Neural crest cell (in vitro differentiated cells): ENCODE measurements around the gene TMEM182. TPM values are rescaled to one million over a fixed set of nuclear protein-coding genes. Genes with fewer than 3 reads are reported as not detected.

Experiments
- DNase-seq: peaks from one replicate; pipeline ENCODE4 v3.0.0; 2021; ENCODE audit warnings: low read depth, mixed read lengths, low spot score
- H3K27ac Mint-ChIP-seq: one replicate; pipeline ENCODE4 v1.8.0; 2021; ENCODE audit warnings: mild to moderate bottlenecking, mixed read lengths; ENCODE audit not compliant: unreplicated experiment
- H3K27me3 Mint-ChIP-seq: 2 replicates; pipeline ENCODE4 v1.8.0; 2021; ENCODE audit warnings: low read depth, mild to moderate bottlenecking, mixed read lengths
- H3K36me3 Mint-ChIP-seq: 2 replicates; pipeline ENCODE4 v1.8.0; 2021; ENCODE audit warnings: low read depth, mild to moderate bottlenecking, mixed read lengths
- H3K4me1 Mint-ChIP-seq: 2 replicates; pipeline ENCODE4 v1.8.0; 2021; ENCODE audit warnings: mixed read lengths
- H3K4me3 Mint-ChIP-seq: one replicate; pipeline ENCODE4 v1.8.0; 2021; ENCODE audit warnings: mild to moderate bottlenecking, mixed read lengths
- H3K9me3 Mint-ChIP-seq: 2 replicates; pipeline ENCODE4 v1.8.0; 2021; ENCODE audit warnings: mixed read lengths
- total RNA-seq: library from RNA; stranded (reverse); gene quantifications from 2 replicates; pipeline ENCODE4 v1.2.1, GENCODE V29; 2021
- TF ChIP-seq, protein P1 (sequence below): fragments of 200-600 bp; sonication (generic); conservative IDR thresholded peaks from 2 replicates; pipeline ENCODE4 v1.5.0; 2021; ENCODE audit warnings: antibody characterized with exemption, mild to moderate bottlenecking

TMEM182 gene
- total RNA-seq, 1 donor from 2014 or later, result 5.9 TPM

DNA sequence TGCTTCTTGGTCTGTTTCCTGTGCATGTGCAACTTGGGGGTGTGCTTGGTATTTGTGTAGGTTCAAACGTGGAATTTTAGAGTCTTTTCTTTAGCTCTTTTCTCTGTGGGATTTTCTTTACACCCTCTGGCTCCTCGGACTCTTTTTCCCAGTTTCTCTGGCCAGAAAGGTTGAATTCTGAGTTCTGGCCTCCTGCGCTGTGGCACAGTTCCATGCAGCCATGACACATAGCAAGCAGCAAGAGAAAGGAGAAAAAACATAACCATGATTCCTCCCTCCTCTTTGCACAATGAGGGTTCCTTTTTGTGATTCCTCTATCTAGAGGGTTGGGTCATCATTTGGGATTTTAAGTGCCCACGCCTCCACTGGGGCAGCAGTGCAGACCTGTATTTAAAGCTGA, 33.8 kb downstream of the TMEM182 start:
- H3K9me3 Mint-ChIP-seq, result peaks cover 13% of the 10 kb centered on the region
- peaks cover 26% of the 10 kb centered on the region for H3K36me3 Mint-ChIP-seq
- H3K27ac Mint-ChIP-seq, result no peak overlapping the region
- no peaks in the 10 kb centered on the region for H3K27me3 Mint-ChIP-seq
- no peak overlapping the region for H3K4me3 Mint-ChIP-seq
- peaks cover 4% of the 10 kb centered on the region for H3K4me1 Mint-ChIP-seq
- no peak for DNase-seq
- TF ChIP-seq, protein P1, sequence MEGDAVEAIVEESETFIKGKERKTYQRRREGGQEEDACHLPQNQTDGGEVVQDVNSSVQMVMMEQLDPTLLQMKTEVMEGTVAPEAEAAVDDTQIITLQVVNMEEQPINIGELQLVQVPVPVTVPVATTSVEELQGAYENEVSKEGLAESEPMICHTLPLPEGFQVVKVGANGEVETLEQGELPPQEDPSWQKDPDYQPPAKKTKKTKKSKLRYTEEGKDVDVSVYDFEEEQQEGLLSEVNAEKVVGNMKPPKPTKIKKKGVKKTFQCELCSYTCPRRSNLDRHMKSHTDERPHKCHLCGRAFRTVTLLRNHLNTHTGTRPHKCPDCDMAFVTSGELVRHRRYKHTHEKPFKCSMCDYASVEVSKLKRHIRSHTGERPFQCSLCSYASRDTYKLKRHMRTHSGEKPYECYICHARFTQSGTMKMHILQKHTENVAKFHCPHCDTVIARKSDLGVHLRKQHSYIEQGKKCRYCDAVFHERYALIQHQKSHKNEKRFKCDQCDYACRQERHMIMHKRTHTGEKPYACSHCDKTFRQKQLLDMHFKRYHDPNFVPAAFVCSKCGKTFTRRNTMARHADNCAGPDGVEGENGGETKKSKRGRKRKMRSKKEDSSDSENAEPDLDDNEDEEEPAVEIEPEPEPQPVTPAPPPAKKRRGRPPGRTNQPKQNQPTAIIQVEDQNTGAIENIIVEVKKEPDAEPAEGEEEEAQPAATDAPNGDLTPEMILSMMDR, result no peak

DNA sequence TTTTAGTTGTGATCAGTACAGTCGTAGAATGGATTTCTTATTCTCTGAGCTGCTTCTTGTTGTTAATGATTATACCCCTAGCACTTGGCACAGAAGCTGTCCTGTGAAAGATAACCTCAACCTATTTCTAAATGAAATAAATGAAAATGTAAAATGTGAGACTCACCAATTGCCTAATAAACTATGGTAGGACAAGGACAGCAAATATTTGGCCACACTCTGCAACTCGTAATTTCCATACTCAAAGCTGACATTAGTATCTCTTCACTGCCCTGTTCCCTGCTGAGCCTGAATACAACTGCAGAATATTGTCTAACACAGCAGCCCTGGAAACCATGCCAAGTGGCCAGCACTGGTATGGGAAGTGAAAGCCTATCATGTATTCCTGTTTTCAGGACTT, 34.5 kb downstream of the TMEM182 start:
- peaks cover 4% of the 10 kb centered on the region for H3K4me1 Mint-ChIP-seq
- H3K27ac Mint-ChIP-seq, result no peak overlapping the region
- DNase-seq, result no peak
- H3K9me3 Mint-ChIP-seq, result peaks cover 18% of the 10 kb centered on the region
- peaks cover 33% of the 10 kb centered on the region for H3K36me3 Mint-ChIP-seq
- no peaks in the 10 kb centered on the region for H3K27me3 Mint-ChIP-seq
- TF ChIP-seq, protein P1, result no peak
- H3K4me3 Mint-ChIP-seq, result no peak overlapping the region

DNA sequence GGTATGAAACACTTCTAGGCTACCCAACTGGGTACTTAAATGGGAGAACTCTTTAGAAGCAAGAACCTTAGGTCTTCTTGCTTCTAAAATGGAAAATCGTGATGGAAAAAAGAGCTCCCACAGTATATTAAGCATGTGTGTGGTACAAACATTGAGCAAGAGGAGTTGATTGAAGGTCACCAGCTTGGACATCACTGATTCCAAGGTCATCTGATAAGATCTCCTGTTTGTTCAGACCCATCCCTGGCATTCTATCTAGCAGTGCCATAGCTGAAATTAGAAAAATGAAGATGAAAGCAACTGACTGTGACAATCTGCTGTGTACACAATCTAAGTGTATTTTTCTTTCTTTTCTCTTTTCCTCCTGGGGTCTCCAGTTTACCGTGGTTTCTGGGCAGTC, 35.7 kb downstream of the TMEM182 start:
- TF ChIP-seq, protein P1, result no peak
- Mint-ChIP-seq H3K4me1 (peaks cover 4% of the 10 kb centered on the region), H3K27me3 (no peaks in the 10 kb centered on the region), H3K36me3 (peaks cover 42% of the 10 kb centered on the region), H3K4me3 (no peak overlapping the region), H3K27ac (no peak overlapping the region), H3K9me3 (peaks cover 20% of the 10 kb centered on the region)
- no peak for DNase-seq

DNA sequence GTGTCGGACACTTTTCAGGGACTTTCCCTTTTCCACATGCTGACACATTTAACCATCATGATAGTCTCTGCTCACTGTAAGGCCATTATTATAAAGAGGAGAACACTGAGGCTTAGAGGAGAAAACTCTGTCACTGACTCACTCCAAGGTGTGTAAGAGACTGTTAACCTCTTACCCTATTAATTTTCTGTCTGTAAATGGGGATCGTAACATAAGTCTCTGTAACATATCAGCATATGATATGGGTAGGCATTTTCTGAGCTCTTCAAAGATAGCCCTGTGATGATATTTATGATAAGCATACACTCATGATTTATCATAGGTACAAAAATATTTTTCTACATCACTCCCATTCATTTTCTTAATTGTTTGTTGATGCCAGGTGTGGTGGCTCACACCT, 36.4 kb downstream of the TMEM182 start:
- H3K36me3 Mint-ChIP-seq, result peaks cover 48% of the 10 kb centered on the region
- no peaks in the 10 kb centered on the region for H3K4me1 Mint-ChIP-seq
- no peak overlapping the region for H3K27ac Mint-ChIP-seq
- DNase-seq, result no peak
- H3K27me3 Mint-ChIP-seq, result no peaks in the 10 kb centered on the region
- H3K4me3 Mint-ChIP-seq, result no peak overlapping the region
- peaks cover 23% of the 10 kb centered on the region for H3K9me3 Mint-ChIP-seq
- TF ChIP-seq, protein P1, result no peak

DNA sequence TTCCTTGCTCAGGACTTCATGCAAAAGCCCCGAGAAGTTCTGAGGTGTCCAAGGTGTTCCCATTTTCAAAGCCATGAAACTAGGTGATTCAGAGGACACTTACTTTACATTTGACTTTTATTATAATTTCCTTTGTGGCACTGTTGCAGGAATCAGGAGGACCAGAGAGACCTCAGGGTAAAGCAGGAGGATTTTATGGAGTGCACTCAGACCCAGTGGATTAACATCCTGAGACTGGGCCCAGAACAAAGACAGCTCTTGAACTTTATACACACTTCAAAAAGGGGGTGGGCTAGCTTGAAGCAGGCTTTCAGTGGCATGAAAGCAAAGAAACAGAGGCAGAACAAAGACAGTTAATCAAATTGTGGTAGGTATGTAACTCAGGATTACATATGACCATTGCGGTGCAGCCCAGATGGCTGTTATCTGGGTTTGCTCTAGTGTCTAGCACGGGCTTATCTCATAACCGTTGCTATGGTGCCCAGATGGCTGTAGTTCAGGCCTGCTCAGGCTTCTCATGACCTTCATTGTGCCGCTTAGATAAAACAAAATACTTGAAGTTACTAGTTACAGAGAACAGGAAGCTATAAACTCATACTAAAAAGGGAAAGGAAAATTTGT, 39.4 kb downstream of the TMEM182 start:
- no peak for DNase-seq
- Mint-ChIP-seq H3K27me3 (no peaks in the 10 kb centered on the region), H3K36me3 (peaks cover 48% of the 10 kb centered on the region), H3K4me3 (no peak overlapping the region), H3K9me3 (peaks cover 23% of the 10 kb centered on the region), H3K27ac (no peak overlapping the region), H3K4me1 (peaks cover 2% of the 10 kb centered on the region)
- TF ChIP-seq, protein P1, result no peak
